HepG2 (cell line): ENCODE measurements around the gene EPHA10. TPM values are rescaled to one million over a fixed set of nuclear protein-coding genes. Genes with fewer than 3 reads are reported as not detected.

ENCODE experiments used
- ATRX ChIP-seq: sonication (generic); formaldehyde crosslinking; IDR thresholded peaks from 2 replicates; pipeline ENCODE4 v1.4.0; 2020; ENCODE audit warnings: missing genetic modification reagents, borderline replicate concordance
- FOXM1 ChIP-seq: sonication (generic); formaldehyde crosslinking; IDR thresholded peaks from 2 replicates; pipeline ENCODE4 v1.5.0; 2020; ENCODE audit warnings: missing genetic modification reagents
- FOXP1 ChIP-seq, 2 experiments: fragments of 450-650 bp in 1 of 2; IDR thresholded peaks; 2 replicates each; pipeline ENCODE4 v1.6.1; 2017 to 2018; ENCODE audit warnings: antibody characterized with exemption in 1 of 2
- GABPB1 ChIP-seq: IDR thresholded peaks from 2 replicates; pipeline ENCODE4 v1.6.1; 2016; ENCODE audit warnings: mild to moderate bottlenecking, missing genetic modification reagents, moderate library complexity, missing compliant biosample characterization
- HNF4A ChIP-seq: sonication (generic); formaldehyde crosslinking; IDR thresholded peaks from 2 replicates; pipeline ENCODE4 v1.4.0; 2020; ENCODE audit warnings: missing genetic modification reagents
- KDM2A ChIP-seq: sonication (generic); formaldehyde crosslinking; IDR thresholded peaks from 2 replicates; pipeline ENCODE4 v1.4.0; 2020; ENCODE audit warnings: low read depth, missing genetic modification reagents, borderline replicate concordance
- KDM5B ChIP-seq: sonication (generic); formaldehyde crosslinking; IDR thresholded peaks from 2 replicates; pipeline ENCODE4 v1.4.0; 2020; ENCODE audit warnings: missing genetic modification reagents, mild to moderate bottlenecking, borderline replicate concordance
- NR2C2 ChIP-seq: sonication (generic); formaldehyde crosslinking; IDR thresholded peaks from 2 replicates; pipeline ENCODE4 v1.4.0; 2020; ENCODE audit warnings: missing genetic modification reagents, mild to moderate bottlenecking, moderate library complexity, borderline replicate concordance
- NR2F1 ChIP-seq, 2 experiments: fragments of 450-650 bp in 1 of 2; formaldehyde crosslinking in 1 of 2; IDR thresholded peaks; 2 replicates each; pipeline versions ENCODE4 v1.5.0 to v1.6.1; 2016 to 2020; ENCODE audit warnings: mild to moderate bottlenecking in 1 of 2, missing compliant biosample characterization in 1 of 2, missing genetic modification reagents in 1 of 2, moderate library complexity in 1 of 2
- NR2F6 ChIP-seq, 2 experiments: IDR thresholded peaks; 2 replicates each; pipeline ENCODE4 v1.6.1; 2016; ENCODE audit warnings: antibody characterized with exemption in 1 of 2, mild to moderate bottlenecking in 1 of 2
- NR3C1 ChIP-seq: sonication (generic); formaldehyde crosslinking; IDR thresholded peaks from 2 replicates; pipeline ENCODE4 v1.4.0; 2020; ENCODE audit warnings: missing genetic modification reagents
- PAWR ChIP-seq: sonication (generic); formaldehyde crosslinking; IDR thresholded peaks from 2 replicates; pipeline ENCODE4 v1.4.0; 2020; ENCODE audit warnings: missing genetic modification reagents, mild to moderate bottlenecking, borderline replicate concordance
- RARA ChIP-seq: IDR thresholded peaks from 2 replicates; pipeline ENCODE4 v1.6.1; 2016; ENCODE audit warnings: missing genetic modification reagents, missing compliant biosample characterization
- RBAK ChIP-seq: sonication (generic); formaldehyde crosslinking; IDR thresholded peaks from 2 replicates; pipeline ENCODE4 v1.5.1; 2020; ENCODE audit warnings: mild to moderate bottlenecking, missing genetic modification reagents
- RXRA ChIP-seq: sonication (generic); formaldehyde crosslinking; IDR thresholded peaks from 2 replicates; pipeline ENCODE4 v1.5.1; 2020; ENCODE audit warnings: missing genetic modification reagents
- SALL1 ChIP-seq: sonication (generic); formaldehyde crosslinking; IDR thresholded peaks from 2 replicates; pipeline ENCODE4 v1.8.0; 2022; ENCODE audit warnings: mild to moderate bottlenecking, missing genetic modification reagents
- SOX6 ChIP-seq, 2 experiments: fragments of 450-650 bp in 1 of 2; sonication (generic) in 1 of 2; formaldehyde crosslinking in 1 of 2; IDR thresholded peaks; 2 replicates each; pipeline versions ENCODE4 v1.4.0 to v1.6.1; 2017 to 2020; ENCODE audit warnings: antibody characterized with exemption in 1 of 2, mild to moderate bottlenecking in 1 of 2, missing genetic modification reagents in 1 of 2
- SP4 ChIP-seq: sonication (generic); formaldehyde crosslinking; IDR thresholded peaks from 2 replicates; pipeline ENCODE4 v1.8.1; 2023; ENCODE audit warnings: mild to moderate bottlenecking, missing genetic modification reagents
- ZBTB7A ChIP-seq: sonication (generic); formaldehyde crosslinking; IDR thresholded peaks from 2 replicates; pipeline ENCODE4 v1.8.0; 2022; ENCODE audit warnings: mild to moderate bottlenecking, missing genetic modification reagents
- ZC3H4 ChIP-seq: sonication (generic); formaldehyde crosslinking; IDR thresholded peaks from 2 replicates; pipeline ENCODE4 v1.4.0; 2020; ENCODE audit warnings: missing genetic modification reagents, borderline replicate concordance
- ZEB1 ChIP-seq: IDR thresholded peaks from 2 replicates; pipeline ENCODE4 v1.6.1; 2012; ENCODE audit warnings: mild to moderate bottlenecking, low read depth, inconsistent platforms; ENCODE audit not compliant: insufficient replicate concordance
- ZFX ChIP-seq: sonication (generic); formaldehyde crosslinking; IDR thresholded peaks from 2 replicates; pipeline ENCODE4 v1.4.0; 2020; ENCODE audit warnings: mild to moderate bottlenecking, low read depth, missing genetic modification reagents, moderate library complexity
- ZNF20 ChIP-seq: sonication (generic); formaldehyde crosslinking; IDR thresholded peaks from 2 replicates; pipeline ENCODE4 v1.4.0; 2020; ENCODE audit warnings: mild to moderate bottlenecking, moderate library complexity, missing genetic modification reagents
- ZNF615 ChIP-seq: sonication (generic); formaldehyde crosslinking; IDR thresholded peaks from 2 replicates; pipeline ENCODE4 v1.5.0; 2020; ENCODE audit warnings: mild to moderate bottlenecking, missing genetic modification reagents, borderline replicate concordance
- polyA plus RNA-seq, 8 experiments: library from polyadenylated mRNA; depleted of rRNA in 3 of 8; stranded (reverse) in 7 of 8; unstranded in 1 of 8; fragments of >200 nt; fragmentation: Illumina TruSeq in 4 of 8; extraction: Trizol in 4 of 8; gene quantifications; 2 replicates each; pipeline versions ENCODE4 v1.2.1 to v1.2.3, GENCODE V29; 2011 to 2016; ENCODE audit warnings: low read depth in 4 of 8, missing spikeins in 1 of 8, mixed read lengths in 1 of 8; ENCODE audit not compliant: insufficient read depth in 1 of 8
- total RNA-seq, 5 experiments: library from RNA; depleted of rRNA; stranded (reverse); fragments of >200 nt; fragmentation: Illumina TruSeq; extraction: Trizol; gene quantifications; 2 replicates each; pipeline ENCODE4 v1.2.3, GENCODE V29; 2016; ENCODE audit warnings: low read depth in 1 of 5
- TF ChIP-seq, protein P1 (sequence below): sonication (generic); formaldehyde crosslinking; IDR thresholded peaks from 2 replicates; pipeline ENCODE4 v1.8.1; 2023; ENCODE audit warnings: mild to moderate bottlenecking, missing genetic modification reagents
- TF ChIP-seq, protein P2 (sequence below): sonication (generic); formaldehyde crosslinking; IDR thresholded peaks from 2 replicates; pipeline ENCODE4 v1.4.0; 2020; ENCODE audit warnings: mild to moderate bottlenecking, missing genetic modification reagents

The EPHA10 gene
- total and polyA plus RNA-seq, 2 of the 13 experiments (the other 11 are each of a cell fraction or from before 2014, with no cell fraction given), result 0.11 to 0.58 TPM

DNA sequence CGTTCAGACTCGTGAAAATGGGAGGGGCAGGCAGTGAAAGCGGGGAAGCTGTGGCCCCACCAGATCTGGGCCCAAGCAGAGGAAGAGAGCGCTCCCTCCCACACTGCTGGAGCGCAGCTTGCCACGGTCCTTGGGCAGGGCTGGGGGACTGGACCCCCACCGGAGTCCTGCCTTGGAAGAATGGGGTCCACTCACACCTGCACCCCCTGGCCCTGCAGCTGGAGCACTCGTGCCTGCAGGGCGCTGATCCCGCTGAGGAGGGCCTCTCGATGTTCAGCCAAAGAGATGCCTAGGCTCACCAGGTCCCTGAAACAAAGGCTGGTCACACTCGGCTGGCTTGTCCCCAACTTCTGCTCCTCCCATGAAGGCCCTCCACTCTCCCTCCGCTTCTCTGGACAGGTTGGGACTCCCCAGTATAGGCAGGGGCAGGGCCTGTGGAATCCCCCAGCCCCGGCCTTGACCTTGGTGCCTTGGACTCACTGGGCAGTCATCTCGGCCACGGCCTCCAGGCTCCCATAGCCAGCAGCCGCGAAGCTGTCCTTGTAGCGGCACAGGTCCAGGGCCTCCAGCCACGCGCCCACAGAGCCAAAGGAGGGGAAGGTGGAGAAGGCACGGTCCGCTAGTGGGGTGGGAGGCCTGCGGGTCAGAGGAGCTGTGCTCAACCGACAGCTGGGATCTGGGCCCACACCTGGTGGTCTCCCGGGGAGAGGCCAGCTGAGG, 46.6 kb downstream of the EPHA10 start (continued):
- no peak for TF ChIP-seq ATRX (CRISPR knock-in tag)
- peak; percentile 24; the same call in 1 of the 2 replicates for TF ChIP-seq GABPB1 (CRISPR knock-in tag)
- TF ChIP-seq ZNF20 (CRISPR knock-in tag), result no peak
- TF ChIP-seq NR2F1 (CRISPR knock-in tag; IDR thresholded peaks at IDR 0.05), result peak in 1 of 2 experiments; percentile 17; a peak in 1 of 4 replicates
- TF ChIP-seq NR3C1 (CRISPR knock-in tag), result no peak
- TF ChIP-seq, protein P1, sequence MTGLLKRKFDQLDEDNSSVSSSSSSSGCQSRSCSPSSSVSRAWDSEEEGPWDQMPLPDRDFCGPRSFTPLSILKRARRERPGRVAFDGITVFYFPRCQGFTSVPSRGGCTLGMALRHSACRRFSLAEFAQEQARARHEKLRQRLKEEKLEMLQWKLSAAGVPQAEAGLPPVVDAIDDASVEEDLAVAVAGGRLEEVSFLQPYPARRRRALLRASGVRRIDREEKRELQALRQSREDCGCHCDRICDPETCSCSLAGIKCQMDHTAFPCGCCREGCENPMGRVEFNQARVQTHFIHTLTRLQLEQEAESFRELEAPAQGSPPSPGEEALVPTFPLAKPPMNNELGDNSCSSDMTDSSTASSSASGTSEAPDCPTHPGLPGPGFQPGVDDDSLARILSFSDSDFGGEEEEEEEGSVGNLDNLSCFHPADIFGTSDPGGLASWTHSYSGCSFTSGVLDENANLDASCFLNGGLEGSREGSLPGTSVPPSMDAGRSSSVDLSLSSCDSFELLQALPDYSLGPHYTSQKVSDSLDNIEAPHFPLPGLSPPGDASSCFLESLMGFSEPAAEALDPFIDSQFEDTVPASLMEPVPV, result 0 out of 2 replicates have a peak, but pooled peaks have one; percentile 42
- TF ChIP-seq ZBTB7A (CRISPR knock-in tag), result peak; percentile 59; the same call in 1 of the 2 replicates
- peak; percentile 22; the same call in 1 of the 2 replicates for TF ChIP-seq RXRA (CRISPR knock-in tag)
- no peak for TF ChIP-seq ZC3H4 (CRISPR knock-in tag)
- TF ChIP-seq HNF4A, result peak; percentile 60
- TF ChIP-seq SALL1, result peak; percentile 35; the same call in 1 of the 2 replicates
- TF ChIP-seq, protein P2, sequence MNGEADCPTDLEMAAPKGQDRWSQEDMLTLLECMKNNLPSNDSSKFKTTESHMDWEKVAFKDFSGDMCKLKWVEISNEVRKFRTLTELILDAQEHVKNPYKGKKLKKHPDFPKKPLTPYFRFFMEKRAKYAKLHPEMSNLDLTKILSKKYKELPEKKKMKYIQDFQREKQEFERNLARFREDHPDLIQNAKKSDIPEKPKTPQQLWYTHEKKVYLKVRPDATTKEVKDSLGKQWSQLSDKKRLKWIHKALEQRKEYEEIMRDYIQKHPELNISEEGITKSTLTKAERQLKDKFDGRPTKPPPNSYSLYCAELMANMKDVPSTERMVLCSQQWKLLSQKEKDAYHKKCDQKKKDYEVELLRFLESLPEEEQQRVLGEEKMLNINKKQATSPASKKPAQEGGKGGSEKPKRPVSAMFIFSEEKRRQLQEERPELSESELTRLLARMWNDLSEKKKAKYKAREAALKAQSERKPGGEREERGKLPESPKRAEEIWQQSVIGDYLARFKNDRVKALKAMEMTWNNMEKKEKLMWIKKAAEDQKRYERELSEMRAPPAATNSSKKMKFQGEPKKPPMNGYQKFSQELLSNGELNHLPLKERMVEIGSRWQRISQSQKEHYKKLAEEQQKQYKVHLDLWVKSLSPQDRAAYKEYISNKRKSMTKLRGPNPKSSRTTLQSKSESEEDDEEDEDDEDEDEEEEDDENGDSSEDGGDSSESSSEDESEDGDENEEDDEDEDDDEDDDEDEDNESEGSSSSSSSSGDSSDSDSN (CRISPR knock-in tag), result peak; percentile 25; the same call in 1 of the 2 replicates
- TF ChIP-seq RARA, result peak; percentile 75
- TF ChIP-seq FOXP1 (IDR thresholded peaks at IDR 0.05), result no peak
- TF ChIP-seq FOXP1 (CRISPR knock-in tag; IDR thresholded peaks at IDR 0.05), result no peak
- TF ChIP-seq ZFX (CRISPR knock-in tag), result peak; percentile 59; the same call in 1 of the 2 replicates
- TF ChIP-seq FOXM1, result no peak
- TF ChIP-seq NR2F6 (IDR thresholded peaks at IDR 0.05), result peak; percentile 34; the same call in 1 of the 2 replicates
- peak; percentile 47; the same call in 1 of the 2 replicates for TF ChIP-seq NR2F6 (CRISPR knock-in tag; IDR thresholded peaks at IDR 0.05)
- no peak for TF ChIP-seq KDM2A (CRISPR knock-in tag)
- TF ChIP-seq RBAK, result no peak
- 0 out of 2 replicates have a peak, but pooled peaks have one; percentile 32 for TF ChIP-seq SP4 (CRISPR knock-in tag)
- no peak for TF ChIP-seq ZEB1
- no peak for TF ChIP-seq SOX6 (IDR thresholded peaks at IDR 0.05)
- TF ChIP-seq SOX6 (CRISPR knock-in tag; IDR thresholded peaks at IDR 0.05), result 0 out of 2 replicates have a peak, but pooled peaks have one; percentile 7
- TF ChIP-seq NR2C2 (CRISPR knock-in tag), result no peak; the same call in 1 of the 2 replicates
- TF ChIP-seq PAWR (CRISPR knock-in tag), result no peak
- 0 out of 2 replicates have a peak, but pooled peaks have one; percentile 20 for TF ChIP-seq KDM5B (CRISPR knock-in tag)
- TF ChIP-seq ZNF615 (CRISPR knock-in tag), result no peak
